ENCODE data around the gene PCDHGA2.

DNA sequence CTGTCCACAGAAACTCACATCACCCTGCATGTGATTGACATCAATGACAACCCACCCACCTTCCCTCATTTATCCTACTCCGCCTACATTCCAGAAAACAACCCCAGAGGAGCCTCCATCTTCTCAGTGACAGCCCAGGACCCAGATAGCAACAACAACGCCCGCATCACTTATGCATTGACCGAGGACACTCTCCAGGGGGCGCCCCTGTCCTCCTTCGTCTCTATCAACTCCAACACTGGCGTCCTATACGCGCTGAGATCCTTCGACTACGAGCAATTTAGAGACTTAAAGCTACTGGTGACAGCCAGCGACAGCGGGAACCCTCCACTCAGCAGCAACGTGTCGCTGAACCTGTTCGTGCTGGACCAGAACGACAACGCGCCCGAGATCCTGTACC lies 6.8 kb downstream of the PCDHGA2 start:
- TF ChIP-seq, protein P1, sequence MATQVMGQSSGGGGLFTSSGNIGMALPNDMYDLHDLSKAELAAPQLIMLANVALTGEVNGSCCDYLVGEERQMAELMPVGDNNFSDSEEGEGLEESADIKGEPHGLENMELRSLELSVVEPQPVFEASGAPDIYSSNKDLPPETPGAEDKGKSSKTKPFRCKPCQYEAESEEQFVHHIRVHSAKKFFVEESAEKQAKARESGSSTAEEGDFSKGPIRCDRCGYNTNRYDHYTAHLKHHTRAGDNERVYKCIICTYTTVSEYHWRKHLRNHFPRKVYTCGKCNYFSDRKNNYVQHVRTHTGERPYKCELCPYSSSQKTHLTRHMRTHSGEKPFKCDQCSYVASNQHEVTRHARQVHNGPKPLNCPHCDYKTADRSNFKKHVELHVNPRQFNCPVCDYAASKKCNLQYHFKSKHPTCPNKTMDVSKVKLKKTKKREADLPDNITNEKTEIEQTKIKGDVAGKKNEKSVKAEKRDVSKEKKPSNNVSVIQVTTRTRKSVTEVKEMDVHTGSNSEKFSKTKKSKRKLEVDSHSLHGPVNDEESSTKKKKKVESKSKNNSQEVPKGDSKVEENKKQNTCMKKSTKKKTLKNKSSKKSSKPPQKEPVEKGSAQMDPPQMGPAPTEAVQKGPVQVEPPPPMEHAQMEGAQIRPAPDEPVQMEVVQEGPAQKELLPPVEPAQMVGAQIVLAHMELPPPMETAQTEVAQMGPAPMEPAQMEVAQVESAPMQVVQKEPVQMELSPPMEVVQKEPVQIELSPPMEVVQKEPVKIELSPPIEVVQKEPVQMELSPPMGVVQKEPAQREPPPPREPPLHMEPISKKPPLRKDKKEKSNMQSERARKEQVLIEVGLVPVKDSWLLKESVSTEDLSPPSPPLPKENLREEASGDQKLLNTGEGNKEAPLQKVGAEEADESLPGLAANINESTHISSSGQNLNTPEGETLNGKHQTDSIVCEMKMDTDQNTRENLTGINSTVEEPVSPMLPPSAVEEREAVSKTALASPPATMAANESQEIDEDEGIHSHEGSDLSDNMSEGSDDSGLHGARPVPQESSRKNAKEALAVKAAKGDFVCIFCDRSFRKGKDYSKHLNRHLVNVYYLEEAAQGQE (IDR thresholded peaks at IDR 0.05; ENCODE audit: insufficient read depth in 1 of 2, low read depth in 2 of 2, low read length in 2 of 2) = no peak
- TF ChIP-seq FOXP2 (optimal IDR thresholded peaks at IDR 0.05; ENCODE audit: borderline replicate concordance, extremely low read depth, extremely low read length, insufficient read depth) (no peak), POLR2AphosphoS5 (IDR thresholded peaks at IDR 0.05; ENCODE audit: low read depth, low read length) (no peak)
